ENCODE results near the gene MAPK8IP1. TPM values are rescaled to one million over a fixed set of nuclear protein-coding genes. Genes with fewer than 3 reads are reported as not detected.
A peak's percentile ranks its signal among the peaks of the same experiment; 100 is the strongest.

Gene MAPK8IP1
- polyA plus RNA-seq, 1 donor from 2014 or later: 58.8 TPM

- H3K9me2 ChIP-seq (ENCODE audit: insufficient read depth, low read length): no peaks in the 10 kb centered on the region
- H3K36me3 ChIP-seq (ENCODE audit: insufficient read depth, low read length): no peaks in the 10 kb centered on the region
- peak overlapping the region; percentile 62 for H2AFZ ChIP-seq (ENCODE audit: low read depth, low read length)
- H4K20me1 ChIP-seq (ENCODE audit: insufficient read depth): no peaks in the 10 kb centered on the region
- peak overlapping the region; percentile 94 for H3K9ac ChIP-seq (ENCODE audit: low read length)
- H3K4me3 ChIP-seq (ENCODE audit: low read length): peak overlapping the region; percentile 98
- H3K79me2 ChIP-seq (replicated peaks; ENCODE audit: insufficient read depth, low read length): peaks cover 29% of the 10 kb centered on the region
- TF ChIP-seq CTCF (IDR thresholded peaks at IDR 0.05; ENCODE audit: poor library complexity, severe bottlenecking): no peak
- TF ChIP-seq EP300 (conservative IDR thresholded peaks at IDR 0.05; ENCODE audit: poor library complexity, severe bottlenecking): no peak
- TF ChIP-seq POLR2AphosphoS5 (IDR thresholded peaks at IDR 0.05): peak; percentile 6
- peak; percentile 66 for TF ChIP-seq TAF1 (IDR thresholded peaks at IDR 0.05; ENCODE audit: low read depth)
- TF ChIP-seq EZH2 (IDR thresholded peaks at IDR 0.05; ENCODE audit: borderline replicate concordance, insufficient read depth, low read length, poor library complexity, severe bottlenecking): no peak
- TF ChIP-seq RAD21 (conservative IDR thresholded peaks at IDR 0.05): no peak
- TF ChIP-seq MXI1 (conservative IDR thresholded peaks at IDR 0.05; ENCODE audit: poor library complexity, severe bottlenecking): peak; percentile 49
- TF ChIP-seq, protein P1, sequence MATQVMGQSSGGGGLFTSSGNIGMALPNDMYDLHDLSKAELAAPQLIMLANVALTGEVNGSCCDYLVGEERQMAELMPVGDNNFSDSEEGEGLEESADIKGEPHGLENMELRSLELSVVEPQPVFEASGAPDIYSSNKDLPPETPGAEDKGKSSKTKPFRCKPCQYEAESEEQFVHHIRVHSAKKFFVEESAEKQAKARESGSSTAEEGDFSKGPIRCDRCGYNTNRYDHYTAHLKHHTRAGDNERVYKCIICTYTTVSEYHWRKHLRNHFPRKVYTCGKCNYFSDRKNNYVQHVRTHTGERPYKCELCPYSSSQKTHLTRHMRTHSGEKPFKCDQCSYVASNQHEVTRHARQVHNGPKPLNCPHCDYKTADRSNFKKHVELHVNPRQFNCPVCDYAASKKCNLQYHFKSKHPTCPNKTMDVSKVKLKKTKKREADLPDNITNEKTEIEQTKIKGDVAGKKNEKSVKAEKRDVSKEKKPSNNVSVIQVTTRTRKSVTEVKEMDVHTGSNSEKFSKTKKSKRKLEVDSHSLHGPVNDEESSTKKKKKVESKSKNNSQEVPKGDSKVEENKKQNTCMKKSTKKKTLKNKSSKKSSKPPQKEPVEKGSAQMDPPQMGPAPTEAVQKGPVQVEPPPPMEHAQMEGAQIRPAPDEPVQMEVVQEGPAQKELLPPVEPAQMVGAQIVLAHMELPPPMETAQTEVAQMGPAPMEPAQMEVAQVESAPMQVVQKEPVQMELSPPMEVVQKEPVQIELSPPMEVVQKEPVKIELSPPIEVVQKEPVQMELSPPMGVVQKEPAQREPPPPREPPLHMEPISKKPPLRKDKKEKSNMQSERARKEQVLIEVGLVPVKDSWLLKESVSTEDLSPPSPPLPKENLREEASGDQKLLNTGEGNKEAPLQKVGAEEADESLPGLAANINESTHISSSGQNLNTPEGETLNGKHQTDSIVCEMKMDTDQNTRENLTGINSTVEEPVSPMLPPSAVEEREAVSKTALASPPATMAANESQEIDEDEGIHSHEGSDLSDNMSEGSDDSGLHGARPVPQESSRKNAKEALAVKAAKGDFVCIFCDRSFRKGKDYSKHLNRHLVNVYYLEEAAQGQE (IDR thresholded peaks at IDR 0.05; ENCODE audit: borderline replicate concordance): peak; percentile 59
- TF ChIP-seq SMC3 (conservative IDR thresholded peaks at IDR 0.05; ENCODE audit: poor library complexity): no peak
- no peaks in the 10 kb centered on the region for H3K27me3 ChIP-seq (ENCODE audit: insufficient read depth, low read depth, low read length)
- H3K9me3 ChIP-seq (ENCODE audit: low read length): no peaks in the 10 kb centered on the region
- H3K4me2 ChIP-seq (ENCODE audit: low read length): peak overlapping the region; percentile 84
- H3F3A ChIP-seq (ENCODE audit: insufficient read depth, low read length, poor library complexity, severe bottlenecking): no peaks in the 10 kb centered on the region
- H3K27ac ChIP-seq (ENCODE audit: low read length): peak overlapping the region; percentile 72
These were observed 670 bp downstream of the MAPK8IP1 start for GRCh38 chr11:45885921-45886721.

- peak overlapping the region; percentile 72 for H3K27ac ChIP-seq (ENCODE audit: low read length)
- H3K9ac ChIP-seq (ENCODE audit: low read length): peak overlapping the region; percentile 94
These were observed 1.5 kb downstream of the MAPK8IP1 start for GRCh38 chr11:45886816-45887520.

More at GRCh38 chr11:45886816-45887520, 1.5 kb downstream of the MAPK8IP1 start:
- Histone ChIP-seq H2AFZ (ENCODE audit: low read depth, low read length) (no peak overlapping the region), H3K9me2 (ENCODE audit: insufficient read depth, low read length) (no peaks in the 10 kb centered on the region), H3K79me2 (replicated peaks; ENCODE audit: insufficient read depth, low read length) (peaks cover 29% of the 10 kb centered on the region), H3K4me3 (ENCODE audit: low read length) (peak overlapping the region; percentile 98), H3F3A (ENCODE audit: insufficient read depth, low read length, poor library complexity, severe bottlenecking) (no peaks in the 10 kb centered on the region), H3K36me3 (ENCODE audit: insufficient read depth, low read length) (no peaks in the 10 kb centered on the region), H3K9me3 (ENCODE audit: low read length) (no peaks in the 10 kb centered on the region), H3K4me2 (ENCODE audit: low read length) (peak overlapping the region; percentile 84), H4K20me1 (ENCODE audit: insufficient read depth) (no peaks in the 10 kb centered on the region), H3K27me3 (ENCODE audit: insufficient read depth, low read depth, low read length) (no peaks in the 10 kb centered on the region)
- TF ChIP-seq TAF1 (IDR thresholded peaks at IDR 0.05; ENCODE audit: low read depth) (no peak), CTCF (IDR thresholded peaks at IDR 0.05; ENCODE audit: poor library complexity, severe bottlenecking) (no peak), EP300 (conservative IDR thresholded peaks at IDR 0.05; ENCODE audit: poor library complexity, severe bottlenecking) (no peak), RAD21 (conservative IDR thresholded peaks at IDR 0.05) (no peak), EZH2 (IDR thresholded peaks at IDR 0.05; ENCODE audit: borderline replicate concordance, insufficient read depth, low read length, poor library complexity, severe bottlenecking) (no peak), MXI1 (conservative IDR thresholded peaks at IDR 0.05; ENCODE audit: poor library complexity, severe bottlenecking) (no peak), SMC3 (conservative IDR thresholded peaks at IDR 0.05; ENCODE audit: poor library complexity) (no peak)
- TF ChIP-seq, protein P1 (IDR thresholded peaks at IDR 0.05; ENCODE audit: borderline replicate concordance): no peak
